Transverse colon (tissue), 4 donors: ENCODE data around the gene DOK1.

ENCODE experiments used
- EP300 ChIP-seq: sonication (generic); formaldehyde crosslinking; IDR thresholded peaks from one replicate; pipeline ENCODE4 v1.6.1; 2017; ENCODE audit warnings: antibody characterized with exemption, low read depth
- POLR2A ChIP-seq: fragments of 450-650 bp; IDR thresholded peaks from one replicate; pipeline ENCODE4 v1.6.1; 2016; ENCODE audit warnings: antibody characterized with exemption, mild to moderate bottlenecking, moderate library complexity
- POLR2AphosphoS5 ChIP-seq, 3 donors: sonication (generic); formaldehyde crosslinking; IDR thresholded peaks; one replicate each; pipeline ENCODE4 v1.6.1; 2016; ENCODE audit warnings: antibody characterized with exemption in 3 of 3
- TF ChIP-seq, protein P1 (sequence below), 5 experiments: fragments of 200-600 bp in 3 of 5; fragments of 450-650 bp in 2 of 5; sonication (generic) in 3 of 5; IDR thresholded peaks; 1 replicate in 2 of 5; 2 replicates in 3 of 5; pipeline ENCODE4 v1.5.1; 2016 to 2017; ENCODE audit warnings: antibody characterized with exemption in 5 of 5, inconsistent platforms in 3 of 5, mild to moderate bottlenecking in 2 of 5, moderate library complexity in 1 of 5

DNA sequence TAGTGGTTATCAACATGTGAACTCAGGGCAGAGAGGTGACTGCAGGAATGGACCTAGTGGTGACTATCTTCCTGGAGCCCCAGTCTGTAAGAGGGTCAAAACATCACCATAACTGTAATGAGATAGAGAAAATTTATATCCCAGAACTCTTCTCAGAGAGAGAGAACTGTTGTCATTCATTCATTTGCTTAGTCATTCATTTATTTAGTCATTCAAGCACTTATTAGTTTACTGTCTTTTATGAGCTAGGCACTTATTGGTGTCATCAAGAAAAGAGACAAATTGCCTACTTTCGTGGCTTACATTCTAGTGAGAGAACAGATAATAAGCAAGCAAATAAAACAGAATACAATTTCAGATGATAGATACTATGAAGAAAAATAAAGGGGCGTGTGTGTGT is 34.1 kb downstream of the DOK1 start:
- TF ChIP-seq, protein P1, sequence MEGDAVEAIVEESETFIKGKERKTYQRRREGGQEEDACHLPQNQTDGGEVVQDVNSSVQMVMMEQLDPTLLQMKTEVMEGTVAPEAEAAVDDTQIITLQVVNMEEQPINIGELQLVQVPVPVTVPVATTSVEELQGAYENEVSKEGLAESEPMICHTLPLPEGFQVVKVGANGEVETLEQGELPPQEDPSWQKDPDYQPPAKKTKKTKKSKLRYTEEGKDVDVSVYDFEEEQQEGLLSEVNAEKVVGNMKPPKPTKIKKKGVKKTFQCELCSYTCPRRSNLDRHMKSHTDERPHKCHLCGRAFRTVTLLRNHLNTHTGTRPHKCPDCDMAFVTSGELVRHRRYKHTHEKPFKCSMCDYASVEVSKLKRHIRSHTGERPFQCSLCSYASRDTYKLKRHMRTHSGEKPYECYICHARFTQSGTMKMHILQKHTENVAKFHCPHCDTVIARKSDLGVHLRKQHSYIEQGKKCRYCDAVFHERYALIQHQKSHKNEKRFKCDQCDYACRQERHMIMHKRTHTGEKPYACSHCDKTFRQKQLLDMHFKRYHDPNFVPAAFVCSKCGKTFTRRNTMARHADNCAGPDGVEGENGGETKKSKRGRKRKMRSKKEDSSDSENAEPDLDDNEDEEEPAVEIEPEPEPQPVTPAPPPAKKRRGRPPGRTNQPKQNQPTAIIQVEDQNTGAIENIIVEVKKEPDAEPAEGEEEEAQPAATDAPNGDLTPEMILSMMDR (IDR thresholded peaks at IDR 0.05), result no peak
- TF ChIP-seq EP300 (no peak), POLR2A (no peak), POLR2AphosphoS5 (IDR thresholded peaks at IDR 0.05) (no peak)
